Measurements from ENCODE around the gene PARD6B.
A peak's percentile ranks its signal among the peaks of the same experiment; 100 is the strongest.
"Not testable (repeated sequence)": the region's sequence is repeated elsewhere in the genome, so short reads cannot be mapped to it uniquely, and the experiment has no call there.

PARD6B gene

DNA sequence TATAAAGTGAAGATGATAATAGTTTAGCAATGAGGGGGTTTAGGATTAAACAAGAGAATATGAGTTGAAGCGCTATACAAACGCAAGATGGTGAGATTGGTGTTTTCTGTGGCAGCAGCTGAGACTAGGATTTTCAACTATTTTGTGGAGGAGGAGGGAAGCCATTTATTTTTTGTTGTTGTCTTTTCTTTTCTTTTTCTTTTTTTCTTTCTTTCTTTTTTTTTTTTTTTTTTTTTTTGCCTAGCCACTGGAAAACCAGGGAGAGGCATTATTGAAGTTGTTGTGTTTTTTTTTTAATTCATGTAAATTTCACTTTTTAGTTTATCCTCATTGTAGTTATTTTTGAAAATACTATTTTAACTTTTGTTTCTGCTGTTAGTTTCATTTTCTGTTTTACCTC, 15.9 kb downstream of the PARD6B start:
- no peak for DNase-seq

DNA sequence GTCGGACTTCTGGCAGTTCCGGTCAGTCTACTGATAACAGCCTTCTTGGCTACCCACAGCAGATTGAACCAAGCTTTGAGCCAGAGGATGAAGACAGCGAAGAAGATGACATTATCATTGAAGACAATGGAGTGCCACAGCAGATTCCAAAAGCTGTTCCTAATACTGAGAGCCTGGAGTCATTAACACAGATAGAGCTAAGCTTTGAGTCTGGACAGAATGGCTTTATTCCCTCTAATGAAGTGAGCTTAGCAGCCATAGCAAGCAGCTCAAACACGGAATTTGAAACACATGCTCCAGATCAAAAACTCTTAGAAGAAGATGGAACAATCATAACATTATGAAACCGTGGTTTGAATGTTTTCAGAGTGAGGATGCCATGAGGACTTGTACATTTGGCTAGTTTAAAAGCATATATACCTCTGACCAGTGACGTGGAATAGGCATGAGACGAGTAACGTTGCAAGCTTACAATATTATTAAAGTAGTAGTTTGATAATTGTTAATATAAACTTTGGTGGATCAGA, 18.8 kb downstream of the PARD6B start:
- no peak for DNase-seq

DNA sequence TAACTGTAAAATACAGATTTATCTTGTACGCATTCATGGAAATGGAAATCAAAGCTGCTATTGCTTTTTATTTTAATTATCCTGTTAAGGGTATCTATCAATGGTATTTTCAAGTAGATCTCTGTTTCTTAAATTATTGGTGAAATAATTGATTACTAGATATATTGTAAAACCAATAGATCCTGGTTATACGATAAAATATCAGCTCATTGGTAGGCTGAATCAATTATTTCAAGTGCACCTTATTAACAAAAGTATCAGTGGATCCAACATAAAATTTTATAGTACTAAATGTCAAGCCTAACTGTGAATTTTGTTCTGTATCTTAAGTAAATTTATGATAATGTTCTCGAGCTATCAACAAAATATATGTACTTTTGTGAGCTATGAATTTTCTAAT, 21.8 kb downstream of the PARD6B start:
- DNase-seq: no peak

DNA sequence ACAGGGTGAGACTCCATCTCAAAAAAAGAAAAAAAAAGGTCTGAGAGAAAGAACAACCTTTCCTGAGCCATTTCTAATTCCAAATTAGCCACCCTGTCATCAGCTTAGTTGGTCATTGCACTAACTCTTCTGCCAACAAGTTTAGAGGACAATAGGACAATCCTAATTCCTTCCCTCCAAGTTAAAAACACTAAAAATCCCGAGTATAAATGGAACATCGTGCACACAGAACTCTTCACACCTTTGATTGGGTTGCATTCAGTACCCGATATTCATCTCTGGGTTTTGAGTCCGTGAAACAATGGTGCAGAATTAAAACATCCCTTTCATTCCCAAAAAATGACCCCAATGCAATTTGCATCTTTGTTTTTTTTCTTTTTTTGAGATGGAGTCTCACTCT, 23.0 kb downstream of the PARD6B start:
- no peak for DNase-seq

DNA sequence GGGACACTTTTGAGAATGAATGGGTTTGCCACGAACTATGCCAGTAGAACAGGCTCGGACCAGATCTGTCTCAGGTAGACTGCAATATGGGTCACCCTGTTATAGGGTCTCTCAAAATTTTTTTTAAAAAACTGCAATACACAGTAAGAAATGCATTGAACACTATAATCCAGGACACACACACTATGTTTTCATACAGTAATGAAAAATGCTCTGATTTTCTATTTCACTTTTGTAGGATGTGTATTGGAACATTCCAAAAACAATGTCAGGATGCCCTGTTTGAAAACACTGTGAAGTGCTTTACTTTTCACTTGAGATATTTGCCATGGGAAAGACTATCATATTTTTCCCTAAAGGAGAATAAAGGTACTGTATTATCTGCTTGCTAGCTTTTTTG, 25.1 kb downstream of the PARD6B start:
- no peak for DNase-seq

DNA sequence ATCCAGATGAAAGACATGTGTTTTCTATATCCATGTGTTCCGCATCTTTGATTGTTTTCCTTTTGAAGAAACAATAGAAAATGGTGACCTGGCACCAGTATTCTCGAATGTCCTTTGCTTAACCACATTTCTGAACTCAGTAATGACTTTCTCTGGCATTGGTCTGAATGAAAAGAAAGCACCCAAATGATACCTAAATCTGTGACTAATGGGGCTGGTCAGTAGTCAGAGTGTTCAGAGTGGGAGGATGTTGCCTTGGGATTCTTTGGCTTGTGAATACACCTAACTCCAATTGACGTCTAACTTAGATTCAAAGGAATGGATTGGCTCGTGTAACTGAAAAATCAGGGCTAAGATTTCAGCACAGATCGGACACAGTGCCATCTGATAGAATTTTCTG, 27.1 kb downstream of the PARD6B start:
- no peak for DNase-seq

DNA sequence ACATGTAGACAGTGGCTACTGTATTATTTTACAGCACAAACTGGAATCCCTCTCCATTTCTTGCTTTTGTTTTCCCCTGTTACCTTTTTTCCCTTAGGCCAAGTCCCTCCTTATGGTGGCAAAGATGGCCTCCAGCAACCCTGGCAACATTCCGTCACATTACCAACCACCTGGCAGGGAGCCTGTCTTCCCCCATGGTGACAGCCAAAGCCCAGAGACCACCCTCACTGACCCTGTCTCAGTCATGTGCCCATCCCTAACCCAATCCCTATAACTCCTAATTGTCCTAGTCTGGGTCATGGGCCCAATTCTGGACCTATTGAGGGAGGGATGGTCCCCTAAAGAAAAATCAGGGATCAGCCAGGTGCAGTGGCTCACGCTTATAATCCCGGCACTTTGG, 27.6 kb downstream of the PARD6B start:
- DNase-seq: no peak

DNA sequence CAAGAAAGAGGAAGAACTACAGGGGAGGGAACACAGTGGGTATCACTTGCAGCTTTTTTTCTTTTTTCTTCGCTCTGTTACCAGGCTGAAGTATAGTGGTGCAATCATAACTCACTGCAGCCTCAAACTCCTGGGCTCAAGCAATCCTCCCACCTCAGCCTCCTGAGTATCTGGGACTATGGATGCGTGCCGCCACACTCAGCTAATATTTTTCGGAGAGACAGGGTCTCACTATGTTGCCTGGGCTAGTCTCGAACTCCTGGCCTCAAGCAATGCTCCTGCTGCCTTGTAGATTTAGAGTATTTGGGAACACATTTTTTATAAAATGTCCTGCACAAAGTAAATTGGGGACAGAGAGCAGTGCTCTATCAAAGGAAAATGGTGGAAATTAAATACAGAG, 28.3 kb downstream of the PARD6B start:
- no peak for DNase-seq

DNA sequence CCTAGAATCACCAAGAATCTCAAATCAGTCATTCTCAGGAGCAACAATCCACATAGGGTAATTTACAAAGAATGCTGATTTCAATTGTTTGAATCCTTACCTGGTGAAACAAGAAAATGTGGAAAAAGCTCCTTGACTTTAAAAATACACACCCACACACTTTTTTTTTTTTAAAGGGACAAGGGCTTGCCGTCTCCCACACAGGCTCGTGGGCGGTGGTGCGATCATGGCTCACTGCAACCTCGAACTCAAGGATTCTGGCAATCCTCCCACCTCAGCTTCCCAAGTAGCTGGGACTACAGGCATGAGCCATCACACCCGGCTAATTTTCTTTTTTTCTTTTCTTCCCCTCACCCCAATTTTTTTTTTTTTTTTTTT, 30.7 kb downstream of the PARD6B start:
- DNase-seq: no peak

DNA sequence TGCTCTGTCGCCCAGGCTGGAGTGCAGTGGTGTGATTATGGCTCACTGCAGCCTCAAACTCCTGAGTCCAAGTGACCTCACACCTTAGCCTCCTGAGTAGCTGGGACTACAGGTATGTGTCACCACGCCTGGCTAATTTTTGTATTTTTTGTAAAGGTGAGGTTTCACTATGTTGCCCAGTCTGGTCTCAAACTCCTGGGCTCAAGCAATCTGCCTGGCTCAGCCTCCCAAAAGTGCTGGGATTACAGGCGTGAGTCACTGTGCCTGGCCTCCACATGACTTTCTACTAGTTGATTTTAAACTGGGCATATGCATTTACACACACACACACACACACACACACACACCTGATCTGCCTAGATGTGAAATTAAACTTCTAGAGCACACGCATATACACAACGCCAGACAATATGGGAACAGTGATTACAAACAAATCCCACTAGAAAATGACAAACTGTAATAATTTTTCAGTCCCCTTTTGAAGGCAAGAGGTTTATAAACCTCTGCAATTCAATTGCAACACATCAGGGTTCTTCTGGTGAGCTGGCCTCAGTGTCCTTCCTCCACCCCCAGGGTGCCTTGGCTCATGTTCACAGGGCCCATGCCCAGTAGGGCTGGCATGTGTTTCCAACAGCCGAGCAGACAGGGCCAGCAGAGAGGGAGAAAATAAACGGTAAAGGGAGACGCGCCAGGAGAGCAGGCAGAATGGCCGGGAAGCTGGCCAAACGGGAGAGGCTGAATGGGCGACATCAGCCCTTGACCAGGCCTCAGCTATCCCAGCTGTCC, 31.2 kb downstream of the PARD6B start:
- peak; percentile 55 for DNase-seq

DNA sequence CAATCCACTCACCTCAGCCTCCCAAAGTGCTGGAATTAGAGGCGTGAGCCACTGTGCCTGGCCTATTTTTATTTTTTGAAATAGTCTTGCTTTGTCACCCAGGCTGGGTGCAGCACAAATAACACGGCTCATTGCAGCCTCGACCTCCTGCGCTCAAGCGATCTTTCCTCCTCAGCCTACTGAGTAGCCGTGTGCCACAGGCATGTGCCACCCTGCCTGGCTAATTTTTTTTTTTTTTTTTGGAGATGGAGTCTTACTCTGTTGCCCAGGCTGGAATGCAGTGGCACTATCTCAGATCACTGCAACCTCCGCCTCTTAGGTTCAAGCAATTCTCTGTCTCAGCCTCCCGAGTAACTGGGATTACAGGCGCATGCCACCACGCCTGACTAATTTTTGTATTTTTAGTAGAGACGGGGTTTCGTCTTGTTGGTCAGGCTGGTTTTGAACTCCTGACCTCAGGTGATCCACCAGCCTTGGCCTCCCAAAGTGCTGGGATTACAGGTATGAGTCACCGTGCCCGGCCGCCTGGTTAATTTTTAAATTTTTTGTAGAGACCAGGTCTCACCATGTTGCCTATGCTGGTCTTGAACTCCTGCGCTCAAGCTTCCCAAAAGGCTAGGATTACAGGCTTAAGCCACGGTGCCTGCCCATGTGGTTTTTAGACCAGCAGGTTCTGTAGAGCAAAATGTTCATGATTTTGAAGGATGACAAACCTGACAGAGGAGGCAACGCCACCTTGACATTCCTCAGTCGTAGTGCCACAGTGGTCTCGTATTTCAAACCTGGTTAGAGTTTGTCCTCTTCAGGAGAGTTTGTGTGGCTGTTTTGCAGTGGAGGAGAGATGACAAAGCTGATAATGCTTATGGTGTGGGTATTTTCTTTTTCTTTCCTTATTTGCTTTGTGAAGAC, 32.4 kb downstream of the PARD6B start:
- DNase-seq: not testable (repeated sequence)

DNA sequence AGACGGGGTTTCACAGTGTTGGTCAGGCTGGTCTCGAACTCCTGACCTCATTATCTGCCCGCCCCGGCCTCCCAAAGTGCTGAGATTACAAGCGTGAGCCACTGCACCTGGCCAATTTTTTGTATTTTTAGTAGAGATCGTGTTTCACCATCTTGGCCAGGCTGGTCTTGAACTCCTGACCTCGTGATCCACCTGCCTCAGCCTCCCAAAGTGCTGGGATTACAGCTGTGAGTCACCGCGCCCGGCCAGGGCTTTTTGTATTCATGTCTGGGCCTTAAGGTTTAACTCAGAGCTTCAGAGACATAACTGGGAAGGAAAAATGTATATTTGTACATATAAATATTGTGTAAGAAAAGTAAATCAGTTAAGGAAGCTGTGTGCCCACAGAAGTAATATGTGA, 33.9 kb downstream of the PARD6B start:
- not testable (repeated sequence) for DNase-seq

DNA sequence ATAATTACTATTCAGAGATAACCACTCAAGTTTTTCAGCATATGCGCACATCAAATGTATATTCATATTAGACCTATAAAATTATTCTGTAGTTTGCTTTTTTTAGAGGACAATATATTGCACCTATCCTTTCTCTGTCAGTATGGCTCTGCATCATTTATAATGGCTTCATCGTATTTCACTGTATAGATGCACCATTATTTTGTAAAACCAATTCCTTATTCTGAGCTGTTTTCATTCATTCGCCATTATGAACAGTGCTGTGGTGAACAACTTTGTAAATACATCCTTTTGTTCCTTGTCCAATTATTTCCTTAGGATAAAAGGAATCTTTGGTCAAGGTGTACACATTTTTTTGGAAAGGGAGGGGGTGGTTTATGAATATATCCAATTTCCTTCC, 34.3 kb downstream of the PARD6B start:
- no peak for DNase-seq

DNA sequence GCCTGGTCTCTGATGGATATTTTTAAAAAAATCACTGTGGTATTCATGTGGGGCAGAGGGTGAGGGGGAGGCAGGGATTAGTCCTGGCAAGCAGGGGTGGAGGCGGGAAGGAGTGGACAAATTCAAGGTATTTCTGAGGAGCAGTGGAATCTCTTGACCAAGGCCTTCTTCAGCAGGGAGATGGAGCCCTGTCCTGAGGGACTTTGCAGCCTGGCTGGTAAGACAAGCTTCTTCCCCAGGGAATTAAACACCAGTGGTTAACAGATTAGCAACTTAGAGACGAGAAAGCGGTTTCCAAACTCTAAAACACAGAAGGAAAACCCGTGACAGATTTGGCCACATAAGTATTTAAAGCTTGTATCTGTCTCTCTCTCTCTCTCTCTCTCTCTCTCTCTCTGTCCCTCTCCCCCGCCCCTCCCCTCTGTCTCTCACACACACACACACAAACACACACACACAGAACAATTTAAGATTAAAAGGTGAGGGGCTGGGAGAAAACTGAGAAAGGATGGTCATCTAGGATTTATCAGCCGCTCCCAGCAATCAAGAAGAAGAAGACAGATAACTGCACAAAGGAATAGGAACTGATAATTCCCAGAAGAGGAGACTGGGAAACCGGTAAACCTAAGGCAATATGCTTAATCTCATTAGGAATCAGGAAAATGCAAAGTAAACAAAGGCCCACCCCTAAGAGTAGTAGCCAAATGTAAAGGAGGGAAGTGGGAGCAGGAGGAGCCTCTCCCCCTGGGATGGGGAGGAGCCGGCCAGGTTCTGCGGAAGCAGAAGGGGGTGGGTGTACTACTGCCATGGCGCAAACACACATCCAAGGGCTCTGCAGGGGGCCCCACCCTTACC, 35.8 kb downstream of the PARD6B start:
- DNase-seq: peak; percentile 23

DNA sequence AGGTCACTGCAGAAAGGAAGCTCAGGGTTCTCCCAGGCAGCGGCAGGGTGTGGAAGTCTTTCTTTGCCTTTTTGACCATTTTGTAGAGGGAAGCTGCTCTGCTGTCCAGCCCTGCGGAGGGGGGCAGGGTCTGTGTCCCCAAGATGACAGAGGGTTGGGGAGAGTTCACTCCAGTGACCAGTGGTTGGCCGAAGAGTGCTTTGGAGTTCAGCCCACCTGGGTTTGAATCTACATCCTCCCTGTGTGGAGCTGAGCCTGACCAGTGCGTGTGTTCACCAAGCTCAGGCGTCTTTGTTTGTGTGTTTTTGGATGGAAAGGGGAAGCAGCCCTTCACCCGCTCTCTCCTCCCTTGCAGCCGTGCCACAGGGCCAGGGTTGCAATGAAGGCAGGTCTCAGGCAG, 37.6 kb downstream of the PARD6B start:
- not testable (repeated sequence) for DNase-seq

DNA sequence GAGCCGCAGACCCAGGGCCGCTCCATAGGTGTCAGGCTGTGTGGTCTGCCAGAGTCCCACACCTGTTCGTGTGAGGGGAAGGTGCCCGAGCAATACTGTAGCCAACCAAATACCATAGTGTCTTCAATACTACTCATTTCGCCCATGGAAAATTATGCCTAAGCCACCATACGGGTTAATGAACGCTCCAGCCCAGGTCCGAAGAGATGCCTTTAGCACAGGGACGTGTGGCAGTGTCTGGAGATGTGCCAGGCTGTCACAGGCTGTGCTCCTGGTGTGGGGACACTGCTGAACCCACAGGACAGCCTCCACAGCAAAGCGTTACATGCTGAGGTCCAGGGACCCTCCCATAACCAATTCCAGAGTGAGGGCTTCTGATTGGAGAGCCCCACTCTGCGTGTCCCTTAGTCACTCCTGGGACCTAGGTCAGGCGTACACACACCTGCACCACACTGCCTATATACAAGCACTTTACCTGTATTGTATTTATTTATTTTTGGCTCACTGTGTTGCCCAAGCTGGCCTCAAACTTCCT, 38.2 kb downstream of the PARD6B start:
- not testable (repeated sequence) for DNase-seq

DNA sequence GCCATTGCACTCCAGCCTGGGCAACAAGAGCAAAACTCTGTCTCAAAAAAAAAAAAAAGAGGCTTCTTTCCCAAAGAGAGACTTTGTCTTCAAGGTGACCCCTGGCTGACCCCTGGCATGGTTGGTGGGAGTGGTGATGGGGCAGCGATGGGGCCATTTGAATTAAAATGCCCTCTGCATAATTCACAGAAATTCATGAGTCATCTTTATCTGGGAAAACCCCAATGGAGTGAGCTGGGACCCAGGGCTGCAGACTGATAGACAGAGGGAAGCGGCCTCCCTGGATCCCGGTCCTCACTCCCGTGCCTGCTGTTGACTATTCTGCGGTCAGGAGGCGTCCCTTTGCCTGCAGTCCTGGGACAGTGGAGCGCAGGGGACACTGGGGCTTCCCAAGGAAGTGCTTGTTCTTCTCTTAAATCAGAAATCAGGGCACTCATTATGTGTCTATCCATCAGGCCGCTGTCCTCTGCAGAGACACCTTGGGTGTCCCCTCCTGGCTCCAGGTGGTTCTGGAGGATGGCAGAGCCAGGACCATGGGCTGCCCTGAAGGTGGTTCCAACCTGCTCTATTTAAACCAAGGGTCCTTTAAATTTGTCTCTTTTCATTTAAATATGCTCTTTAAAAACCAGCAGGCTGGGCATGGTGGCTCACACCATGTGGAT, 40.2 kb downstream of the PARD6B start:
- not testable (repeated sequence) for DNase-seq

DNA sequence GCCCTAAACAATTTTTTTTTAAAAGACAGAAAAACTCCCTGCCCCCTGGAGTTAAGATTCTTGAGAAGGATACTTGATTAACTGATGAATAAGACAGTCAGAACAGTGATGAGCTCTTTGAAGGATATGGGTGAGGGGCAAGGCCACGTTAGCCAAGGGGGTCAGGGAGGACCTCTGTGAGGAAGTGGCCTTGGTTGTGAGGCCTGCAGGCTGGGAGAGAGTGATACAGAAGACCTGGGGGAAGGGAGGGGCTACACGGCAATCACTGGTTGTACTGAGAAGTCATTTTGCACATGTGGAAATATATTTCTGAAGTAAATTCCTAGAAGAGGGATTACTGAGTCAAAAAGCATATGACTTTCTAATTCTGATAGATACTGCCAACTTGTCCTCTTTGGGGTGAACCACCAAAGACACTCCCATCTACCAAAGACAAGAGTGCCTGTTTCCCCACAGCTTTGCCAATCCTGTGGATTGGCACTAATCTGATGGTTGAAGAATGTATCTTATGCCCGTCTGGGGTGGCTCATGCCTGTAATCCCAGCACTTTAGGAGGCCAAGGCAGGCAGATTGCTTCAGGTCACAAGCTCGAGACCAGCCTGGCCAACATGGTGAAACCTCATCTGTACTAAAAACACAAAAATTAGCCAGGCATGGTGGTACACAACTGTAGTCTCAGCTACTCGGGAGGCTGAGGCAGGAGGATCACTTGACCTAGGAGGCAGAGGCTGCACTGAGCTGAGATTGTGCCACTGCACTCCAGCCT, 41.2 kb downstream of the PARD6B start:
- DNase-seq: no peak

DNA sequence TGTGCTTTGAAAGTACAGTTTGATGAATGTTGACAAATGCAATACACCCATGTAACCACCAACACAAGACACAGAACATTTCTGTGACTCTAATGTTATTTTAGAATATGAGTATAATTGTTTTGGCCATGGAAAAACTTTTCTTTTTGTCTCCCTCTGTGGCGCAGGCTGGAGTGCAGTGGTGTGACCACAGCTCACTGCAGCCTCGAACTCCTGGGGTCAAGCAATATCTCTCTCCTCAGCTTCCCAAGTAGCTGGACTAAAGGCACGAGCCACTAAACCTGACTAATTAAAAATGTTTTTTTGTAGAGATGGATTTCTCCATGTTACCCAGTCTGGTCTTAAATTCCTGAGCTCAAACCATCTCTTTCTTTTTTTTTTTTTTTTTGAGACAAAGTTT, 43.1 kb downstream of the PARD6B start:
- DNase-seq: no peak

DNA sequence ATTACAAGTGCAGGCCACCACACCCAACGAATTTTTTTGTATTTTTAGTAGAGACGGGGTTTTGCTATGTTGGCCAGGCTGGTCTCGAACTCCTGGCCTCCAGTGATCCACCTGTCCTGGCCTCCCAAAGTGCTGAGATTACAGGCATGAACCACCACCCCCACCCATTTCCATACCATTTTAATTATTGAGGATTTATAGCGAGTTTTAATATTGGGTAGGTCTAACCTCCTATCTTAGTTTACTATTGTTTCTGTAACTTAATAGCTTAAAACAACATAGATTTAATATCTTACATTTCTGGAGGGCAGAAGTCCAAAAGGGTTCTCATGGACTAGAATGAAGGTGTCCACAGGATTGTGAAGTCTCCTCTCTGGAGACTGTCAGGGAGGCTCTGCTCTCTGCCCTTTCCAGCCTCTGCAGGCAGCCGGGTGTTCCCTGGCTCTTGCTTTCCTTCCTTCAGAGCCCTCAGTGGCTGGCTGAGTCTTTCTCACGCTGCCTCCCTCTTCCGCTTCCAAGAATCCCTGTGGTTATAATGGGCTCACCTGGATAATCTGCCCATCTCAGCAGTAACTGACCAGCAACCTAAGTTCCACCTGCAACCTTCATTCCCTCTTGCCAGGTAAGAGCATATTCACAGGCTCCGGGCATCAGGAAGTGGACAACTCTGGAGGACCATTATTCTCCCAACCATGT, 44.9 kb downstream of the PARD6B start:
- DNase-seq: no peak

DNA sequence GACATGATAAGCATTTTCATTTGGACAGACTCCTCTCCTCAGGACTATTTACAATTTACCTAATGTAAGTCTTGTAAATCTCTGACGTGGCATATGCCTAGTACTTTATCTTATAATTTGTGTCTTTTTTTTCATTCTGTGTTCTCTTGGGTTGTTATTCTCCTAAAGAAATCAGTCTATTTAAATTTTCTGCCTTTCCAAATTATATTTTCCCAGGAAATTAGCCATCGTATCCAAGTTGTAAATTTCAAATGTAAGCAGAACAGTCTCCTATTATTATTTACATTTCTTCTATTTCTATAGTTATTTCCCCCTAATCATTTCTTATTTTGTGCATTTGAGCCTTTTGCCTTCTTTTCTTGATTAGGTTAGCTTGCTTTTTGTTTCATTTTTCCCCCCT, 46.0 kb downstream of the PARD6B start:
- DNase-seq: no peak

Measured in fibroblast of skin of right quadriceps (primary cell).